Right ventricle myocardium inferior (tissue), 1 donor: Measurements from ENCODE around the gene OSGIN1. TPM values are rescaled to one million over a fixed set of nuclear protein-coding genes. Genes with fewer than 3 reads are reported as not detected.

ENCODE experiments used
- ATAC-seq: fragments of 200-7000 bp; cut with Tn5 transposase; one replicate; pipeline ENCODE4 v1.9.1; 2020; ENCODE audit warnings: mild to moderate bottlenecking, moderate library complexity
- DNase-seq: peaks from one replicate; pipeline ENCODE4 v3.0.0; 2021; ENCODE audit errors: missing footprints
- intact Hi-C: fragments of 100-400 bp; cut with DNase I; formaldehyde crosslinking; loops from one replicate; pipeline ENCODE4 v1.11.0; 2022
- total RNA-seq: library from RNA; stranded (reverse); fragmentation: NEBNext Ultra II Directional; extraction: Animal tissue kit (Norgen Biotek cat#: 25700); gene quantifications from one replicate; pipeline ENCODE4 v1.2.1, GENCODE V29; 2021
- donor health status: DM: no; HTN: yes; CAD: no; lungs with severe emphysema.

The OSGIN1 gene
- total RNA-seq, 1 donor from 2014 or later: 8.2 TPM

DNA sequence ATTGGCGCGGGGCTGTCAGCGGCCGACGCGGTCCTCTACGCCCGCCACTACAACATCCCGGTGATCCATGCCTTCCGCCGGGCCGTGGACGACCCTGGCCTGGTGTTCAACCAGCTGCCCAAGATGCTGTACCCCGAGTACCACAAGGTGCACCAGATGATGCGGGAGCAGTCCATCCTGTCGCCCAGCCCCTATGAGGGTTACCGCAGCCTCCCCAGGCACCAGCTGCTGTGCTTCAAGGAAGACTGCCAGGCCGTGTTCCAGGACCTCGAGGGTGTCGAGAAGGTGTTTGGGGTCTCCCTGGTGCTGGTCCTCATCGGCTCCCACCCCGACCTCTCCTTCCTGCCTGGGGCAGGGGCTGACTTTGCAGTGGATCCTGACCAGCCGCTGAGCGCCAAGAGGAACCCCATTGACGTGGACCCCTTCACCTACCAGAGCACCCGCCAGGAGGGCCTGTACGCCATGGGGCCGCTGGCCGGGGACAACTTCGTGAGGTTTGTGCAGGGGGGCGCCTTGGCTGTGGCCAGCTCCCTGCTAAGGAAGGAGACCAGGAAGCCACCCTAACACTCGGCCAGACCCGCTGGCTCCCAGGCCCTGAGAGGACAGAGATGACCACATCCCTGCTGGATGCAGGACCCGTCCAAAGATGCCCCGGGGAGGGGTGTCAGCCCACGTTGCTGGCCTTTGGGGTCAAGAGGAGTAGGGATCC, 12.6 kb downstream of the OSGIN1 start:
- DNase-seq: peak; percentile 54
- intact Hi-C loops: loop anchor here (5.0 kb wide), 1 partner anchor 212 kb away; no protein-coding TSS in a partner anchor

DNA sequence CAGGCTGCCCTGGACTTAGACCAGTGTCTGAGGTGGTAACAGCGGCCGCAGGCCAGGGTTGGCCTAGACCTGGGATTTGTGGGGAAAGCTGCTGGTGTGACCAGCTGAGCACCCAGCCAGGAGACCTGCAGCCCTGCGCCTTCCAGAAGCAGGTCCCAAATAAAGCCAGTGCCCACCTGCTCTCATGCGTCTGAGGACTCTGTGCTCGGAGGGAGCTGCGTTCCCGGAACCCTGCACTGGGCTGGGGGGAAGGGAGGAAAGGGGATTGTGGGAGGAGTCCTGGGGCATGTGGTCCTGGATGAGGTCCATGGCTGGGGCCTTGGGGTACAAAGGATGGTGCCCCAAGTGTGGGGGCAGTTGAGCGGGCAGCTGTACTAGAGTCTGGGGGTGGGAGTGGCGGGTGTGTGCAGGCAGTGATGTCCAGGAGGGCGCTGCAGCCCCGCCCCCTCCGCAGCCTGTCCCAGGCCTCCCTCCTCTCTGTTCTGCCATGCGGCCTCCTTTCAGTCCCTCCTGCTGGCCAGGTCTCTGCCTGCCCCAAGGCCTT, 13.2 kb downstream of the OSGIN1 start:
- ATAC-seq (no peak), DNase-seq (peak; percentile 44)
- intact Hi-C loops: loop anchor here (5.0 kb wide), 1 partner anchor 211 kb away; no protein-coding TSS in a partner anchor

More for the DNA sequence above, 12.6 kb downstream of the OSGIN1 start:
- no peak for ATAC-seq

DNA sequence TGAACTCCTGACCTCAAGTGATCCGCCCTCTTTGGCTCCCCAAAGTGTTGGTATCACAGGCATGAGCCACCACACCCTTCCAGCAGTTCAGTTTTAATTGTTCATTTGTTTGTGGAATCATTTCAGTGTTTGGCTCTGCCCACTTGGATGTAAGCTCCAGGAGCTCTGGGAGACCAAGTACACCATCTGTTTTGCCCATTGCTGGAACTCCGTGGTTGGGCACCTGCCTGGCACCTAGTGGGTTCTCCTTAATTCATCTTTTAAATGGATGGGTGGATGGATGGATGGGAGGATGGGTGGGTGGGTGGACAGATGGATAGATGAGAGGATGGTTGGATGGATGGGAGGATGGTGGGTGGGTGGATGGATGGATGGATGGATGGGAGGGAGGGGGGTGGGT, 14.1 kb downstream of the OSGIN1 start:
- DNase-seq (peak; percentile 0), ATAC-seq (no peak)
- intact Hi-C loops: loop anchor here (5.0 kb wide), 1 partner anchor 210 kb away; no protein-coding TSS in a partner anchor

DNA sequence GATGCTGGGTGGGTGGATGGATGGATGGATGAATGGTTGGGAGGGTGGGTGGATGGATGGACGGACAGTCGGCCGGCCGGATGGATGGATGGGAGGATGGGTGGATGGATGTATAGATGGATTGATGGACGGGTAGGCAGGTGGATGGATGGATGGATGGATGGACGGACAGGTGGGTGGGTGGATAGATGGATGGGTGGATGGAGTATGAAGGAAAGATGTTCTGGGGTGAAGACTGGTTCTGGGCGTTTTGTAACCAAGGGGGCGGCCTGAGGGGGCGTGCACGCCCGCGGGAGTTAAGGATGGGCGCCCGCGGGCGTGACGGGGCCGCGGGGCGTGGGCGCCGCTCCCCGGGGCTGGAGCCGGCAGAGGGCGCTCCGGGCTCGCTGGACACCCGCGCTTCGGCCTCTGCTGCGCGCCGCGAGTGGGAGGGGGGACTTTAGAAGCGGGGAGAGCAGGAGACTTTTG, 14.8 kb downstream of the OSGIN1 start, which contains the start of gene NECAB2:
NECAB2 (plus strand) TSS at position 407 of the 468 bp plus-strand sequence. CDS start 405 bp downstream, outside the sequence.
- intact Hi-C loops: loop anchor here (1.0 to 5.0 kb wide), 2 partner anchors 95 to 209 kb away; no protein-coding TSS in a partner anchor
- ATAC-seq: peak; percentile 65
- peak; percentile 84 for DNase-seq

DNA sequence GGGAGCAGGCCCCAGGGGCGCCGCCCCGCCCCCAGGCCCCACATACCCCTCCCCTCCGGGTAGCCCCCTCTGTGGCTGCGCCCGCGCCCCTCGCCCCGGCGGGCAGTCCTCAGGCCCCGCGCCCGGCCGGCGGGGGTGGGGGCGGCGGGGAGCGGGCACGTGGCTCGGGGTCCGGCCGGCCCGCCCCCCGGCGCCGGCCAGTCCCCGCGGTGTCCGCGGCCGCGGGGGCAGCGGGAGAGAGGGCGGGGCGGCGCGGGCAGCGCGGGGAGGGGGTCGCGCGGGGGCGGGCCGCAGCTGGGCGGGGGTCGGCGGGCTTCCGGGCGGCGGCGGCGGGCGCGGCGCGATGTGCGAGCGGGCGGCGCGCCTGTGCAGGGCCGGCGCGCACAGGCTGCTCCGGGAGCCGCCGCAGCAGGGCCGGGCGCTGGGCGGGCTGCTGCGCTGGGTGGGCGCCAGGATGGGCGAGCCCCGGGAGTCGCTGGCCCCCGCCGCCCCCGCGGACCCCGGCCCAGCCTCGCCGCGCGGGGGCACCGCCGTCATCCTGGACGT, 15.3 kb downstream of the OSGIN1 start:
- intact Hi-C loops: loop anchor here (1.0 to 5.0 kb wide), 2 partner anchors 95 to 209 kb away; no protein-coding TSS in a partner anchor
- no peak for ATAC-seq
- DNase-seq: no peak

DNA sequence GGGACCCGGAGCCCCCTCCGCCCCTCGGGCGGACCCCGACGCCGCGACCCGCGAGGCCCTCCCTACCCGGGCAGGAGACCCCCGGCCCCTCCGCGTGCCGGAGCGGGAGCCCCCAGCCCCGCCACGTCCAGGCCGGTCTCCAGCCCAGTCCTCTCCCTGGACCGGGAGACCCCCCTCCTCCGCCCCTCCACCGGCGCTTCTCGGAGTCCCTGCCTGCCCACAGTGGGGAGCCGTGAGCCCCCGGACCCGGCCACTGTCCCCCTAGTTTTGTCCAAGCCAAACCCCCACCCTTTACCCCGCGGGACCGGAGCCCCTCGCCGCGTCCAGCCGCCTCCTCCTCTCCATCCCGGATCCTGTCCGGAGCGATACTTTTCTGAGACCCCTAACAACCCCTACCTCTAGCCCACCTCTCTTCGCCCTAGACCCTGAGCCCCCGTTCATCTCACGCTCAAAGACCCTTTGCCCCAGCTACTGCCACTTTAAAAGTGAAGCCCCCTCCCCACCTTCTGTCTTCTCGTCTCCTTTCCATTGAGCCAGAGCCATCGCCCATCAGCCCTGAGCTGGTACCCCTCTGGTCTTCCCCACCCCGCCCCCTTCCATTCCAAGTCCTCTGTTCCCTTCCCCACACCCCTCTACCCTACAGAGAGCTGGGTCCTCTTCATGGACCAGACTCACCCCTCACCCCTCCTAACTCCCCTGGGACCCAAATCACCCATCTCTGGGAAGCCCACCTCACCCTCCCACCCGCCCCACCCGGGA, 16.0 kb downstream of the OSGIN1 start:
- intact Hi-C loops: loop anchor here (1.0 to 5.0 kb wide), 2 partner anchors 94 to 208 kb away; no protein-coding TSS in a partner anchor
- DNase-seq (peak; percentile 8), ATAC-seq (no peak)

DNA sequence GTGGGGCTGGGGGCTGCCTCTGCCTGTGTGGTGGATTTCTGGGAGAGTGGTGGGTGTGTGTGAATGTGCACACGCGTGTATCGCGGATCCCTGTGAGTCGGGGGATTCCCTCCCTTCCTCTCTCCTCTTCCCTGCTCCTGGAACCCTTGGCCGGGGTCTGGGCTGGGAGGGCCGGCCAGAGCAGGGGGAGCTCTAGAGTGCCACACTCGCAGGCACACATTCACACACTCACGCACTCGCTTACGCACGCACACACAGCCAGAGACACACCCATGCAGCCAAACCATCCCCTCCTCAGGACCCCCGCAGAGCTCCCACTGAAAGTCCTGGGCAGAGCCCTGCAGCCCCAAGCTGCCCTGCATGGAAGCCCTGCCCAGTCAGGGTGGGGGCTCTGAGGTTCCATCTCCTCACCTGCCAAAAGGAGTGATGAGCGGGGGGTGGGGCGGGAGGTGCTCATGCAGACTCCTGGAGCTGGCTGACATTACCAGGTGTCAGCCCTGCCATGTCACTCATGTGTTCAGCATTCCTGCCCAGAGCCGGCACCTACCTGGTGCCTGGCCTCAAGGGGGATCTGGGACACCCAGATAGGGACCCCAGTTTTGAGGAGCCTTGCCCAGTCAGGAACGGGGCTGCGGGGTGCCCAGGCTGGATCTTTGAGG, 16.9 kb downstream of the OSGIN1 start:
- intact Hi-C loops: loop anchor here (5.0 kb wide), 1 partner anchor 207 kb away; no protein-coding TSS in a partner anchor
- no peak for ATAC-seq
- DNase-seq: peak; percentile 47

DNA sequence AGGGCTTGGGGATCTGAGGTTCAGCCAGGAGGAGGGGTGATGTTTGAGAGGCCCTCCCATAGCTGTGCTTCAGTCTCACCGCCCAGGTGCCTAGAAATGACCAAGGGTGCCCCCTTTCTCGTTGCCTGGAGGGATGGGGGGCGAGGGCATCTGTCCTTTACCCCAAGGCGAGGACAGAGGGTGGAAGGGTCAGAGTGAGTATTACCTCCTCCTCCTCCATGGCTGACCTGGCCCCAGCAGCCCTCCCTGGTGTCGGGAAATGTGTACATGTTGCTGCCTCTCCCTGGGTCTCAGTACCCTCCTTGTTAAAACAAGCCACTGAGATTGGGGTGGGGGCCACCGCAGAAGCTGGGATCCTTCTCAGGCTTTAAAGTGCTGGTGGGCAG, 17.4 kb downstream of the OSGIN1 start:
- DNase-seq: peak; percentile 9
- no peak for ATAC-seq
- intact Hi-C loops: no loop called here

DNA sequence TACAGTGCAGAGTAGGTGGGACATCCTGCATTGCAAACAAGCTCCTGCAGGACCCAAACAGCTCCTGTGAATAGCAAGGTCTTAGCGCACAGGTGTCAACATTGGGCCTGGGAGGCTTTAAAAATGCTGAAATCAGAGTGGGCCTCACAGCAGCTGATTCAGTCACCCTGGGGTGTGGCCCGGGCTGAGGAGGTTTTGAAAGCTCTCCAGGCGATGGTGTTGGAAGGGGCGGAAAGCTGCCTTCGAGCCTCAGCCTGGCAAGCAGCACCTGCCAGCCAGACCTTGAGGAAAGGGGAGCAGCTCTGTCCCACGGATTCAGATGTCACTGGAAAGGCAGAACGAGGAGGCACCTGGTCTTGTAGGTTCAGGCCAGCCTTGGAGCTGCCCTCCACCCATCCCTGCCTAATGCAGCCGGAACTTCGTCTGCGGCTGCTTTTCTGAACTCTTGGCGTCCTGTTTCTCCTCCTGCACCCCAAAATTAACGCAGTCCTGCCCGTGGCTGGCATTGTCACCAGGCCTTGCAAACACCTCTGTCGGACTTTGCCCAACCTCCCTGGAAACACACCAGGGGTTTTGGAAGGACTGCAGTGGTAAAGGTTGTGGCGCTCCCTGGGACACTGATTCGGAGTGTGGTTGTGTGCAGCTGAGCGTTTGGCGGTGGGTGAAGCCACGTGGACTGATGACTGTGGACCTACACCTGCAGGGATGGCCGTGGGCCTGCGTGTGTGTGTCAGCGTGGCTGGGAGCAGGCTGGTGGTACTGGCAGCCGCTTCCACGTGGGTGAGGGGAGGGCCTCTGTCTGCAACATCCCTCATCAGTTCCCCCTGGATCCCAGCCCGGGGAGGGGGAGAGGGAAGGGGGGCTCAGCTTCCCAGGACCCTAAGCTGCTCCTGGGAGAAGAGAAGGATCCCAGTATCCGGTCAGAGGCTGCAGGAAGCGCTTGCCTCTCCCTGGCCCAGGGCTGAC, 18.4 kb downstream of the OSGIN1 start:
- intact Hi-C loops: no loop called here
- DNase-seq (peak; percentile 56), ATAC-seq (no peak)

DNA sequence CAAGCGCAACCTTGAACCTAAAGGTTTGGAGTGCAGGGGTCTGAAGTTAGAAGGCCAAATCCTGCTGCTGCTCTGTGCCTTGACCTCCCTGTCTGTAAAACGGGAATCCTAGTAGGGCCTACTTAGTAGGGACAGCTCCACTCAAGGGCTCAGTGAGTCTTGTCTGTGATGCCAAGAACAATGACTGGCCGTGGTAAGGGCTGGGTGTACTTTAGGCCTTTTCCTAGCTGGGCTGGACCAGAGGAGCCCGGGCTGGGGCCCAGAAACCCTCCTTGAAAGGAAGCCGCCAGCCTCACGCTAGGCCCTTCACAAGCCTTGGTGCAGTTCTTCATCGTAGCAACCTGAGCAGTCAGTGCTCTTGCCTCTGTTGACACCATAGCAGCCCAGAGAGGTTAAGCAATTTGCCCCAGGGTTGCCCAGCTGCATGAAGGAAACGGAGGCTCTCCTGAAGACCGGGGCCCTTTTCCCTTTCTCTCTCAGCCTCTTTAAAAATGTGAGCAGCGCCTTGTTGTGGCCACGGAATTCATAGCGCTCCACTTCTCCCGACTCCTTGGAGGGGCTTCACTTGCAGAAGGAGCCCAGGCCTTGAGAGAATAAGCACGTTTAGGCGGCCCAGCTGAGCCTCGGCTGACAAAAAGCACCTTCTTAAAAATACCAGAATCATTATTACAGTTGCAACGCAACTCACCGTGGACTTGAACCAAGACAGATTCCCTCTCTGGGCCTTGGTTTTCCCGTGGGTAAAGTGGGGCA, 19.4 kb downstream of the OSGIN1 start:
- ATAC-seq (no peak), DNase-seq (peak; percentile 9)
- intact Hi-C loops: no loop called here

DNA sequence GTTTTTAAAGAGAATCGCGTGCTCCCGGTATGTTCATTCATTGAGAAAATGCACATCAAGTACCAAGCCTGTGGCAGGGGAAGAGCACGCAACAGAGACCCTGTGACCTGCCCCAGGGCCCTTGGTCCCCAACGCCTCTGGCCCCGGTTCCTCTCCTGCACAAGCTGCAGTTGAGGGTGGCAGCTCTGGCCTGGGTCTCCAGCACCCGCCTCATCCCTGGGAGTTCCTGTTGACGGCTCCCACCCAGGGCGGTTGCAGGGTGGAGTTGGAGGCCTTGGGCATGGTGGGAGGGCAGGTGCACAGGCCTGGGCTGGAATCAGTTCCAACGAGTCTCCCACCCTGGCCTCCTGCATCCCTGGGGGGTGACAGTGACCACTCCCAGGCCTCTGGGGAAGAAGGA, 20.0 kb downstream of the OSGIN1 start:
- intact Hi-C loops: no loop called here
- ATAC-seq (no peak), DNase-seq (peak; percentile 25)

DNA sequence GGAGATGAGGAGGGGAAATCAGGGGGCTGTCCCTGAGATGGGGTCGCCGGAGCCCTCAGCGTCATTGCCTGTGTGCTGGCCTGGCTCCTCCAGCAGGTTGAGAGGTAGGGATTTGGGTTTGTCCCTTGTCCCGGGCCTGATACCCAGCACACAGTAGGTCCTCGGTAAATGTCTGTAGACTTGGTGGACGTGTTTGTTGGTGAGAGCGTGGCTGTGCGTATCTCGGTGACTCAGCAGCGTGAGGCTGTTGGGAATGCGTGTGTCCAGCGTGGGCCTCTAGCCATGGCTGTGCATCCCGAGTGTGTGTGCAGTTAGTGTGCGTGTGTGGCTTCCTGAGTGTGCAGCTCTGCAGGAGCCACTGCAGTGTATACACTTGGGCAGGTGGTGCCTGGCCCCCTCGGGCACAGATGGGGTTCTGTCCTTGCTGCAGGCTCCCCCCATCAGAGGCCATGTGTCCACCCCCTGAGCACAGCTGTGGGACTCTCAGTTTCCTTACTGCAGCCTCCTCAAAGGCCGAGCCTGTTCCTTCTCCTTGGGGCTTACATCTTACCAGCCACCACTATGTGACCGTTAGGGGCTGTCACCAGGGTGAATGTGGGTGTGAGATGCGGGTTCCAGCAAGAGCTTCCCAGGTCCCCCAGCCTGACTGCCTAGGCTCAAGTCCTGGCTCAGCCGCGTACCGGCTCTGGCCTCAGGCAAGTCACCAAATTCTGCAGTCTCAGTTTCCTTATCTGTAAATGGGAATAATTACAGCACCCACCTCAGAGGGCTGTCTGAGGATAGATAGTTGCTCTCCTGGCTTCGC, 20.7 kb downstream of the OSGIN1 start:
- DNase-seq: peak; percentile 34
- no peak for ATAC-seq
- intact Hi-C loops: no loop called here

DNA sequence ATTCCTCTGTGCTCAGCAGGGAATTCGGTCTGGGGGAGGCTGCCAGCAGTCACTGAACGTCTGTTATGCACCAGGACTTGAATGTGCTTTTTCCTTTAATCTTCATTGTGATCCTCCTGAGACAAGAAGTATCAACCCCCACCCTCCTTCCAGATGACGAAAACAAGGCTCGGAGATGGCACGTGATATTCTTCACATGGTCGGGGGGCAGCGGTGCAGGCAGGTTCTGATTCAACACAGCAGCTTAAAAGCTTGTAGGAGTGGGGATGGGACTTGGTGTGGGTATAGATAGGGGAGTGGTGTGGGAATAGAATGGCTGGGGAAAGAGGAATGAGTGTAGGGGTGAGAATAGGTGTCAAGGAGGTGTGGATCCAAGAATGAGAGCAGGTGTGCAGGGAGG, 21.4 kb downstream of the OSGIN1 start:
- intact Hi-C loops: no loop called here
- no peak for ATAC-seq
- DNase-seq: peak; percentile 28

DNA sequence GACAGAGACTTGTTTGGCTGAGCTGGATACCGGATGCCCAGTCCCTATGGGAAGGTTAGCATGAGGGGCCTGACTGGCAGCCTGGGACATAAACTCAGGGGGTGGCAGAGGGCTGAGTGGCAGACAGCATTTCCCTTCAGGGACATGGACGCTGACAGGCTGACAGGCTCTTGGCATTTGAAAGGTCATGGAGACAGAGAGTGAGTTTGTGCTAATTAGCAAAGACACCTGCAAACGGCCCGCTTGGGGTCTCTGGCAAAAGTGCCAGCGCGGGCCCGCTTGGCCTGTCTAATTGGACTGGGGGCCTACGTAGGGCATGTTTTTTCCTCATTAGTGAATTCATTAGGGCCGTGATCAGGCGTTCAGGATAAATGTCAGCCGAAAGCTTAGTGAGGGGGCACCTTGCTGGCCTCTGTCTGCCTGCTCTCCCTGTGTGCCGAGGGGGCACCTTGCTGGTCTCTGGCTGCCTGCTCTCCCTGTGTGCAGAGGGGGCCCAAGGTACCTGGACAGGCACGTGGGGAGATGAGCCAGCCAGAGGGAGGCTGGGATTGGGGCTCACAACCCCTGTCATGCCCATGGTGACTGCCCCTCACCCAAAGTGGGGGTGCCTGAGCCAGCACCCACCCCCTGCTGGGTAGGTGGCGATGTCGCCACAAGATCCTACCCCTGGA, 22.7 kb downstream of the OSGIN1 start:
- intact Hi-C loops: no loop called here
- peak; percentile 50 for DNase-seq
- no peak for ATAC-seq

DNA sequence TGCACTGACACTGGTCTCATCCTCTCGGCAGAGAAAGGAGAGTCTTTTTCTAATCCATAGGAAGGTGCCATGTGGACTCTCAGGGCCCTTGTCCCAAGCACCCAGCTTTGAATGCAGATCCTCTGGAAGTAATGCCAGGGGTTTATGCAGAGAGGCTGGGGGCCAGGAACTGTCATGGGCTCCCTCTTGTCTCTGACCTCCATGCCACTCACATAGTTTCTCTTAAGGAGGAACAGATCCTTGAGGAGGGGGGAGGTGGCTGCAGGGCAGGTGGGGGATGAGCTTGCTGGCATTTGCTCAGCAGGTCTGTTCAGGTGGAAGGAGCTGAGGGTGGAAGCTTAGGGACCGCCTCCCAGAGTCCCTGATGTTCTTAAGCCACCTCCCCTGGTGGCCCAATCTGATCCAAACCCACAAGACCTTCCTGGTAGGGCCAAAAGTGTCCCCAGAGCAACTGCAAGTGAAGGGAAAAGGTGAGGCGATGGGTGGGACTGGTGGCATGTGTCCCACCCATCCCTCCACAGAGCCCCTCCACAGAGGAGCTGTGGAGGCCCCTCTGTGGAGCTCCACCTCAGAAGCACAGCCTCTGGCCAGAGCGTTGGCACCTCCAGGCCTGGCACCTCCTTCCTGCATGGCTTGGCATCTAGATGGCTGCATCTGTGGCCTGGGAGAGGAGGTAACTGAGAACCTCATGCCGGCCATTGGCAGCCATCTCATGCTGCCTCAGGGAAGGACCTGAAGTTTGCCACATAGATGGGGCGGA, 24.2 kb downstream of the OSGIN1 start:
- DNase-seq (no peak), ATAC-seq (no peak)

More for the DNA sequence above, 24.2 kb downstream of the OSGIN1 start:
- intact Hi-C loops: no loop called here
